GM21529 (cell line): ENCODE measurements around the gene MIPEP.

Source experiments
- ATAC-seq: cut with Tn5 transposase; IDR thresholded peaks from one replicate; pipeline ENCODE4 v1.9.1; 2021; ENCODE audit not compliant: unreplicated experiment

MIPEP gene

DNA sequence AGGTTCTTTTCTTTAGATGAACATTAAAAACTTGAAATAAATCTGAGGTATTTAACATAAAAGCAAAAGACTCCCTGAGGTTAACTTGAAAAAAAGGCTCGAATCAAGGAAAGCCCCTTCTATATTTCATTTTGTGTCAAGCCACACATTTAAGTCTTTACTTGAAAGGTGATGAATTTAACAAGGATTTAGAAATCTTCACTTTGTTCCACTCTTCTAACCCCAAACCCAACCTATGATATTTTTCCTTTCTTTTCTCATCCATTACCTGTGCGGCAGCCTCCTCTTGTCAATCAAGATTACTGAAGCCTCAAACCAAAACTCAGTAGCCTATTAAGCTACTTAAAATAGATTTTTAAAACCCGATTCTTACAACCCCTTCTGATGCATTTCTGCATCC is 33.8 kb downstream of the MIPEP start:
- no peak for ATAC-seq

DNA sequence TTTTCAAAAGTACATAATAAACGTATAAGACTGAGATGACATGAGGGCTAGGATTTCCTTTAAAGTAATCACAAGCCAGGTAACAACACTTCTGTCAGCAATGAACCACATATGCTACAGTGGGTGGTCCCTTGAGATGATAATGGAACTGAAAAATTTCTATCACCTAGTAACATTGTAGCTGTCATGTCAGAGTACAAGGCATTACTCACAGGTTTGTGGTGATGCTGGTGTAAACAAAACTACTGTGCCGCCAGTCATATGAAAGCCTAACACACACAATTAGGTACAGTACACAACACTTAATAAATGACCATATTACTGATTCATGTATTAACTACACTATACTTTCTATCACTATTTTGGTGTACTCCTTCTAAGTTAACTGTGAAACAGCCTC is 36.8 kb downstream of the MIPEP start:
- no peak for ATAC-seq

DNA sequence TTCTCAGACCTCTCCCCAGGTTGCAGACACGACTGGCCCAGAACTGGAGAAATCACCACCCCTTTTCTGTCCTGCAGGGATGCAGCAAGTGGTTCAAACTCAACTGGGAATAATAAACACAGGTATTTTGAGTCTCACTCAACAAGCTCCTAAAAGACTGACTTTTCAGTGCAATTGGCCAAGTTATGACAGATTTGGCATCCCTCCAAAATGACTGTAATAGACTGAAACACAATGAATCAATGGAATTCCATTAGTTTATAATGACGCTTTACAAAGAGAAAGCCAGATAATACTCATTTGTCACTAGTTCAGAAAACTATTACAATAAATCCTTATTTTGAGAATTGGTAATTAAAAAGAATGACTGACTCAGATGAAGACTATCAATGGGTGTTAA is 38.1 kb downstream of the MIPEP start:
- no peak for ATAC-seq

DNA sequence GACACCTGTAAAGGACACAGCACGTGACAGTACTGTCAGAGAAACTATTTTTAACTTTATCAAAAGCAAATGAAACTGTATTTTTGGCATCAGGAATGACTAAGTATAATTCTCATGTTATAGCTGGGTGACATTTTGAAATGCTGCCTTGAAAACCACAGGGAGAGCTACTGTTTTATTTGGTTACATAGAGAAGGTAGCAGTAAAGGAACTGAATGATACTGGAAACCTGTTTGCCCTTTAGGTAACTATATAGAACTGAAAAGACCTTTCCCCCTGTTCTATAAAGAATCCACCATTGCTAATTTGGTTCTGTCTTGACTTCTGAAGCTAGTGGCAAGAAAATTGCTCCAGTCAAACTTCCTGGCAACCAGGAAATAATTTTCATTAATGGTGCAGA is 39.1 kb downstream of the MIPEP start:
- no peak for ATAC-seq

DNA sequence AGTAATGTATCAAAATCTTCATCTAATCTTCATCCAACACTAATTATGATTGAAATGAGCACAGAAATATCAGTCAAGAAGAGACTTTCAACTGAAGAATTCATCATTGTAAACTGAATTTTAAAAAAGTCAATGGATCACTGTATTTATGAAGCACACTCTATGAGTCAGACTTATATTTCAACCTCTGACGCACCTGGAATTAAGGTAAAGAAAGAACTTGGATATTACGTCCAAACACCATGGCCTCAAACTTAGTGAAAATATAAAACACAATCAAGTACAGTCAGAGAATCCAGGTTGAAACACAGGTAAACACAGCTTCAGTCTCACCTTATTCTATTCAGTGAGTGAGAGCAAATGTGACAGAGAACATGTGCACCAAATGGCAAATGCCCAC is 39.5 kb downstream of the MIPEP start:
- ATAC-seq = no peak

DNA sequence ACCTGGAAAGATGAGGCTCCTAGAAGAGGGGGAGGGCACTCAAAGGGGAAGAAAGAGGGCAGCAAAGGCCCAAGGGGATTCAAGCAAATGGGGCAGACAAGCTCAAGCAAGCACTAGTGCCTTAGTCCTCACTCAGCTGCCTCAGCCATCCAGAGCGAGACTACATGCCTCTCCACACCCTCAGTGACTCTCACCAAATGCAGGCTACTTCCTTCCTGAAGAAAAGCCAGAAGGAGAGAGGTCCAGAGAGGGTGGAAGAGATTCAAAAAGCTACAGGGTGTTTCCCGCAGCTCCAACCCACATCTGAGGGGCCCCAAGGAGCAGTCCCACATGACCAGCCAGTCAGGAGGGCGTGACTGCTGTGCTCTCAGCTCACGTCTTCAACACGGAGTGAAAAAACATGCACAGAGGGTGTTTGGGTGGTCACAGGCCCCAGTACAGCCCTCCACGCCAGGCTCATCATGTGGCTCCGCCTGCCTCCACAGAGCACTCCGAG is 40.5 kb downstream of the MIPEP start:
- ATAC-seq = no peak

DNA sequence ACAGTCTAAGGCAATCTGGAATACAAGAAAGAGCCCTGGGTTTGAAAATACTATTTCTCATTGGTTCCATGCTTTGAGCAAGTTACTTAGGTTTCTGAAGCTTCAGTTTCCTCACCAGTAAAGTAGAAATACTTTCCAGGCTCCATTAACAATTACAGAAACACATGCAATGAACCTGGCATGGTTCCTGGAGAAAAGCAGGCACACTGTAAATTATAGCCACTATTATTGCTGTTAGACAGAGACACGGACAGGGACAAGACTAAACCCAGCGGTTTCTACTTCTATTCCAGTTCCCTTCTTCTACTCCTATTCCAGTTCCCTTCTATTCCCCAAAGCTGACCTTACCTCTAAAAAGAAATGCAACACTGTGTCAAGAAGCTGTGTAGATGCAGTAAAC is 41.2 kb downstream of the MIPEP start:
- ATAC-seq = no peak

DNA sequence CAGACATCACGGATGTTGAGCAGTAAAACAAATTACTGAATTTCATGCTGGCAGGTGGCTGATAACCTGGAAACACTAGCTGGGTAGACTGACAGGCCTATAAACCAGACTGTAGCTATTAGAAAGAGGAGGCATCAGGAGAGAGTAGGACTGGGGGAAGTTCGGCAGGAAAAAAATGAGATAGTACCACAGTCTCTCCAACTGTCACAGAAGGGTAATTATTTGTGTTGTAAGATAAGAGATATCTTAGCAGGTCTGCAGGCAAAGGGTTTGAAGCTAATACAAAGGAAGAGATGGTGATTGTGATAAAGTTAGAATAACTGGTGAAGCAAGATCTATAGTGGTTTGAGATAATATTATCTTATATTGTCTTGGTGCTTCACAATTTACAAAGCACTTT is 41.7 kb downstream of the MIPEP start:
- ATAC-seq = no peak

DNA sequence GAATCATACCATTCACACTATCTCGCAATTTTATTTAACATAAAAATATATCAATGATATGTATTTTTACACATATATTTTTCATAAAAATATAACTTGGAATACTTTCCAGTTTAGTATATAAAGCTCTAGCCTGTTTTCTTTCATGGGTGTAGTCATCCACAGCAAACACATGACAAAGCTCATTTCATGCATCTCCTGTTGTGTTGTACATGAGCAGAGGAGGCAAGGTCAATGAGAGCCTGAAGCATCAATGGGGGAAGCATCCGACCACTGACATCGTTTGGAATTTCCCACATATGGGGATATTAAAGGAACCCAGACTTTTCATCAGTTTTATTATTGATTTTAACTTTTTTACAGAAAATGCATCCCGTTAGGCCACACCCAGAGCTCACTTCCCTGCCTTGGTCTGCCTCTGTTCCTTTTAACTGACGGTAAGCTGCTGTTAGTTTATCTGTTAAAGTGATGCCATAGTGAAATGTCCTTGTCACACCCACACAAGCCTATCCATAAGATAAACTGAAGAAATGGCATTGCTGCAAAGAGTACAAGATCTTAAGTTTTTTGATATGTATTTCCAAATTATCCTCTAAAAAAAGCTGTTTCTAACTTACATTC is 44.0 kb downstream of the MIPEP start:
- ATAC-seq = peak; percentile 36

DNA sequence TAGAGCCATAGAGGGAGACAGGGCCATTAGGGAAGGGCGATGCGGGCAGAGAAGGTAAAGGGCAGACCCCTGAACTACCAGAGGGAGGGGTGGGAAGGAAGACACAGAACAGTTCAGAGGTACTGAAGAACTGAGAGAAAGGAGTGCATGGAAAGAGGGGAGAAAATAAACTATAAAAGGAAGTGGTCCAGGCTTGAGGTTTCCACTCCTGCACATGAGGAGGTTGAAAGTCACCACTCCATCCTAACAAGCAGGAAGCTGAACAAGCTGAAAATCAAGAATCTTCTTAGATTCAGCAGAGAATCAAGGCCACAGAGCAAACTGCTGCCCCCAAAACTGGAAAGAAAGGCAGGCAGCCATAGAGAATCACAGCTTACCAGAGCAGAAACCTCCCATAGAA is 45.1 kb downstream of the MIPEP start:
- ATAC-seq = no peak

DNA sequence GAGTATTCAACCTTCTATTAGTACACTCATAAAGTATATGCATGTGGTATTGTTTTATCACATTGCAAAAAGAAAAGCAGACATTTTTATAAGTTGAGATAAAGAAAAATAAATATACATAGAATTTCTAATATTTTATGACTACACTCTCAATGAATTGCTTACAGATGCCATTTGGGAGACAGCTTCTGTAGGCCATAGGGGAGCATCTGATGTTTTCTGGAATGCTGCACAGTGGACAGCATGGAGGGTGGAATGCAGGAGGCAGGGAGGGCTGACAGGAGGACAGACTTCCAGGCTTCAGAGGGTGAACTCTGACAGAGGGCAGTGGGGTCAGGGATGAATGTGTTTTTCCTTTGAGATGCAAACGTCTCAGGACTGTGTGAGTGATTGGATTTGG is 45.8 kb downstream of the MIPEP start:
- no peak for ATAC-seq

DNA sequence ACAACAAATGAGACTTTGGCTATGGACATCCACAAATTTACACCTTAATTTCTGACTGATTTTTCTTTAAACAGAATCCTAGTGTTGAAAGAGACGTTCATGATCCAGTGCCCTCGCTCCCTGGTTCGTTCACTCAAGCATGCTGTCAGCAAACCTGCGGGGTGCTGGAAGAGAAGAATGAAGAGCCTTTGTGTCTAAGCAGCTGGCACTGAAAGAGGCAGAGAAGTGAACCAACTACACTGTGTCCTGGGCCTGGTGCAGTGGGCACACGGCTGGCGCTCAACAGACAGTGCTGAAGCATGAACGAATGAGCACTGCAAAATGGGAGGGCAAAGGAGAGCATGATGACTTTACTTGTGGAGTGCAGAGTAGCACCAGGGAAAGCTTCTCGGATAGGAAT is 46.8 kb downstream of the MIPEP start:
- ATAC-seq = no peak

DNA sequence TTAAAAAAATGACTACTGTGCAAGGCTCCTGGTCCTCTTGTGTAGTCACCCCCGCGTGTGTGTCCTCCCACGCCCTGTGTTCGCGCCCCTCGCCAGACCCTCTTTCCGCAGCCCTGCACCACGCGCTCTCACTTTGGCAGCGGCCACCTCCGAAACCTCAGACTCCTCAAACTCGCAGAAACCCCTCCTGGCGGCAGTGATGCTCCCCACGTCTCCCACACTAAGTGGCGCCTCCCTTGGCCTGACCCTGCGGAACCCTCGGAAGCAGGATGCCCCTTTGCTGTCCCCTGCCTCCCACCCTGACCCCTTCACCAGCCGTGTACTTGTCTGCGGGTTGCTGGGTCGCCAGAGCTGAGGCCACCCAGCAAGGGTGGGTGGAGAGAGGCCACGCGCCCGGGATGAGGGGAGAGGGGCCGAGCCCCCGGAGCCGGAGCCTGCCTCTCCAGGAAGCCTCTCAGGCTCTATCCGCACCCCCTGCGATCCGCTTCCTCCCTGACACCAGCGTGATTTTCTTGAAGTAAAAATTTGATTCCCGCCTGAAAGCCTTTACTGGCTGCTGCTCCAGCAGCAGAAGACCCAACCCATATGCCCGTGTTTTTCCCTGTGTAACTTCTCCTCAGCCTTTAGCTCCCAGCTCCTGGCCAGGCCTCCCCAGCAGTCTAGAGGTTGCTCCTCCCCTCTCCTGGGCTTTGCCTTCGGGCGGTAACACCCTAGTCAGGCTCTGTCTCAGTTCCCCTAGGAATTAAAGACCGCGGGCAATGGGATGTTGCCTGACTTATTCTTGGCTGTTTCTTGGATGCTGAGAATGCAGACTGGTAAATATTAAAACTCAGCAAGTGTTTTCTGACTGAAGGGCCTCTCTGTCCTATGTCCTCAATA is 55.2 kb downstream of the MIPEP start:
- no peak for ATAC-seq

DNA sequence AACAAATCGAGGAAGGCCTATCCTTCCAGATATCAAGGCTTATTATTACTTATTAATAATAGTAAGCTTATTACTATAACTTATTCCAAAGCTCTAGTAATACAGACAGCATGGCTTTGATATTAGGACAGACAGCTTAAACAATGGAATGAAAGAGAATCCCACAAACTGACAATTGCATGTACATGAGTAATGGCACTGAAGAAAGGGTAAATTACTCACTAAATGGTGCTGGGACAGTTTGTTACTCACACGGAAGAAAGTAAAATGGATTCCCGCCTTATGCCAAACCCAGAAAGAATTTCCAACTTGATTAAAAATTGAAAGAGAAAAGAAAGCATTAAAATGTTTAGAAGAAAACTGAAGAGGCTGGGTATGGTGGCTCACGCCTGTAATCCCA is 60.3 kb downstream of the MIPEP start:
- no peak for ATAC-seq

DNA sequence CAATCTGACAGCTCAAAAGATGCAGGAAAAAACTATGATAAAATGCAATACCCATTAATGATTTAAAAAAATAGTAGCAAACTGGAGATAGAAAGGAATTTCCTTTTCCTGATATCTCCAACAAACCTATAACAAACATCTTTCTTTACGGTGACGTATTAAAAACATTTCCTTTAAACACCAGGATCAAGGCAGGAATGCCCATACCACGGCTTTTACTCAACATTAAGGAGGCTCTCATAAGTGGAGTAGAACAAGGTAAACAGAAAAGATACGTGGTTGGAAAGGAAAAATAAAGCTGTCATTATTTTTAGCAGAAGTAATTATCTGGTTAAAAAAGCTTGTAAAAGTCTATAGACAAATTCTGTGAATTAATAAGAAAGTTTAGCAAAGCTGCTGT is 61.1 kb downstream of the MIPEP start:
- no peak for ATAC-seq

DNA sequence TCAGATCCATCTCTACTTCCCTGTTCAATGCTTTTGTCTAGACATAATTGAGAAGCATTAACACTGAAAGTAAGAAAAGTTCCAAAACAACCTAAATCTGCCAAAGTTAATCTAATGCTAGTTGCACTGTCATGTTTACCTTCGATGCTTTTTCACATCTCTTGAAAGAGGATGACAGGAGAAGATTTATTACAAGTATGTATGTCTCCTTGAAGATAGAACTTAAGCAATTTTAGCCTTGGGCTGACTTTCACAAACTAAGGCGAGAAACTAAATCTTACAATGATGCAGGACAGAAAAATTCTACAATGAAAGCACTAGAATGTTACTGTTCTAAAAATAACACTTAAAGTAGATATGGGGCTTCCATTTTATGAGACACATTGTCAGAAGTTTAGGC is 64.0 kb downstream of the MIPEP start:
- ATAC-seq = no peak

DNA sequence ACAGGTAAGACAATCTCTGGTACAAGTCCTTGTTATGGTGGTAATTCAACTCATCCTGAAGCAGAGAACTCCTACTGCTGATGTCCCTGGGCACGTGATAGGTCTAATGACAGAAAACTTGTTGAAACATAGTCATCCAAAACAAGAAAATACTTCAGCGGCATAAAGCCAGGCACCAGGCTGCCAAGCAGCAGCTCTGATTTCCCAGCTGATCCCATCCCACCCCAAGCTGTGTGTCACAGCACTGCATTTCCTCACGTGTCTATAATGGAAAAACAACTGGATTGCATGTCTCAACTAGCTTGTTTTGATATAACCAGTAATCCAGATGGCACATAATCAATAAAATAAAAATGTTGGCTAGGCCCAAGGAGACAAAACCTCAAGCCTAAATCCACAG is 64.8 kb downstream of the MIPEP start:
- no peak for ATAC-seq

DNA sequence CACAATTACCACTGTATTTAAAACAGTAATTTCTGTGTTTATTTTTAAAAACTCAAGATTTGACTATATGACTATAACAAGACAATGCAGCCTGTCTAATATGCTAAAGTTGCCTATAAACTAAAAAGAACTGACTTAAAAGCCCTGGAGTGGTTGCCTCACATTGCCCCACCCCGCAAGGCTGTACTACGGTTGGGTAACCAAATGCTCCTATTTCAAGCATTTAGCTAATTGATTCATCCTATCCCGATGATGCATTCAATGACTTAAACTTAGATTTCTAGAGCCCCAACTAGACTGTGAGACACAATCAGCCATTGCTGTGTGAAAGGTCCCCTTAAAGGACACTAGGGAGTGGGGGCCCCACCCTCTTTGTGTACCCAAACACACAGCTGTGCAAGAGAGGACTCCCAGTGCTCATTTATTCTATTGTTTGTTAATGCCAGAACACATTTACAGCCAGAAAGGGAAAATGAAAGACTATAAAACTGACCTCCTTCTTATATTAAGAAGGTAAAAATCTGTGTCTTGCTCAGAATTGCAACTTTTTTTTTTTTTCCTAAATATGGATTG is 66.9 kb downstream of the MIPEP start:
- no peak for ATAC-seq

DNA sequence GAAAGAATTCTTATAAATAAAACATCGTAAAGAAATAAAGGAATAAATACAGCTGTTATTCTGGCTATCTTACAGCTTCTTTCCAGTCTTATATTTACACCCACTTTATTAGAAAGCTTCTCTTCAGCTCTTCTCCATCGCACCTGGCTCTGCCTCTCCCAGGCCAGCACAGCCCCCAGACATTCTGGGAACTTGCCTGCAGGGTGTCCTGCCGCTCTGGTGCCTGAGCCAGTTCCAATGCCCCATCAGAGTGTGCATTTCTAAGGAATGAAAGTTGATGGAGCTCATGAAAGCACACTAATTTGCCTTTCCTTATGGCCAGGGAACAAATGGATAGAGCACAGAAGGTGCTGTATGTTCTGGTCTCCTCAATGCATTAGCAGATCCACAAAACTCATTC is 68.7 kb downstream of the MIPEP start:
- no peak for ATAC-seq

DNA sequence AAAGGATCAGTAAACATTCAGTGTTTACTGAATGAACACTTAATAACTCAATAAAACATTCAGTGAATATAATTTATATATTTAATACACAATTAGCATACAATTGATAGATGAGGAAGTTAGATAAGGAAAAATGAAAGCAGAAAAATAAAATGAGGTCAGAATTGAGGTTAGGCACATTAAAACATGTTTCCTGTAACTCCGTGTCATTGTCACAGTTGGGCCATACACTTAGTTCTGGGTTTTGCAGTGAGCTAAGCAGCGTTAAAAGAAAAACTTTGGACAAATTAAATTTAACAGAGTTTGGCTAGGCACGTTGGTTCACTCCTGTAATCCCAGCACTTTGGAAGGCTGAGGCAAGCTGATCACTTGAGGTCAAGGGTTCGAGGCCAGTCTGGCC is 71.4 kb downstream of the MIPEP start:
- no peak for ATAC-seq

DNA sequence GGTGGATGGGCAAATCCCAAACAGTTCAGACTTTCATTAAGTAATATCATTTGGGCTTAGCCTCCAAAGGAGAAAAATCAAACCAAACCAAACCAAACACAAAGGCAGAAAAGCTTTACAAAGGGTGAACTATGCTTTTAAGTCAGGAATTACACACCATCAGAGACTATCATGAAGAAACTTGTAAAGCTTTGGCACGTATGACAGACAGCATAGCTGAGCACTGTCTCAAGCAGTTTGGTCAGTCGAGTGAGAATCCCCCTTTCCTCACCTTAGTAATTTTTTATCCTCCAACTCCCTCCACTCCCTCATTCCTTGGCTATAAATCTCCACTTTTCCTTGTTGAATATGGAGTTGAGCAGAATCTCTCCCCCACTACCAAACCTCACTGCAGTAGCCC is 72.1 kb downstream of the MIPEP start:
- ATAC-seq = no peak

DNA sequence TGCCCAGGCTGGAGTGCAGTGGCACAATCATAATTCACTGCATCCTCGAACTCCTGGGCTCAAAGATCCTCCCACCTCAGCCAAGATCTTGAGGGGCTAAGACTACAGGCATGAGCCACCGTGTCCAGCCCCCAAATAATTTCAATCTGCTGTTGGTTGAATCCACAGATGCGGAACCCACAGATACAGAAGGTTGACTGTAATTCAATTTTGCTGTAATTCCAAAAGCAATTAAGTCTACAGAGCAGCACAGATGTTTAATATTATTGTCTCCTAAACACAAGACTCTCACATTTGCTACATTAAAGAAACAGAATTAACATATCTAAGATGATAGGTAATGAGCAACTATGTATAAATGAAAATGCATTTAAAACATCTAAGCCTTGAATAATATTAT is 75.6 kb downstream of the MIPEP start:
- no peak for ATAC-seq
